LNCAP (cell line): ENCODE data around the gene MAN1A2.

Experiments used
- CTCF ChIP-seq: fragments of 450-650 bp; IDR thresholded peaks from 2 replicates; pipeline ENCODE4 v1.5.1; 2017; ENCODE audit warnings: mild to moderate bottlenecking

MAN1A2 gene

DNA sequence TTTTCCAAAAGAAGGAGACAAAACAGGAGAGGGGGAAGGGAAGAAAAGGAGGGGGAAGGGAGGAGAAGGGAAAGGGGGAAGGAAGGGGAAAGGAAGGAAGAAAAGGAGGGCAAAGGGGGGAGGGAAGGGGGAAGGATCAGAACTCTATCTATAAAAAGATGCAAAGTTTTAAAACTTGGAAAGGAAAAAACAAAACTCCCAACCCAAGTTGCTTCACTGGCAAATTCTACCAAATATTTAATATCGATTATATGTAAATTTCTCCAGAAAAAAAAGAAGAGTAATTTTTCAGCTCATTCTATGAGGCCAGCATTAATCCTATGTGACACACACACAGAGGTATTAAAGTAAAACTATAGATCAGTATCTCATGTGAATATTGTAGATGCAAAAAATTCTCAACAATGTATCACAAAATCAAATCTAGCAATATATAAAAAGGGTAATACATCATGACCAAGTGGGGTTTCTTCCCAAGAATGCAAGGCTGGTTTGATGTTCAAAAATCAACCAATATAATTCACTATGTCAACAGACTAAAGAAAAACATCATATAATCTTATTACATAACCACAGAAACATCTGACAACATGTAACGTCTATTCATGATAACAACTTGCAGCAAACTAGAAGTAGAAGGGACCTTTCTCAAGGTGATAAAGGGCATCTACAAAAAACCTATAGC lies 57.9 kb downstream of the MAN1A2 start:
- no peak for TF ChIP-seq CTCF

- TF ChIP-seq CTCF, result no peak
Measured at GRCh38 chr1:117427297-117427696, 60.0 kb downstream of the MAN1A2 start.

GRCh38 chr1:117433943-117434342 lies 66.7 kb downstream of the MAN1A2 start:
- TF ChIP-seq CTCF, result no peak

- no peak for TF ChIP-seq CTCF
Measured at GRCh38 chr1:117436513-117436912, 69.3 kb downstream of the MAN1A2 start.

- no peak for TF ChIP-seq CTCF
Measured at GRCh38 chr1:117447661-117448060, 80.4 kb downstream of the MAN1A2 start.

DNA sequence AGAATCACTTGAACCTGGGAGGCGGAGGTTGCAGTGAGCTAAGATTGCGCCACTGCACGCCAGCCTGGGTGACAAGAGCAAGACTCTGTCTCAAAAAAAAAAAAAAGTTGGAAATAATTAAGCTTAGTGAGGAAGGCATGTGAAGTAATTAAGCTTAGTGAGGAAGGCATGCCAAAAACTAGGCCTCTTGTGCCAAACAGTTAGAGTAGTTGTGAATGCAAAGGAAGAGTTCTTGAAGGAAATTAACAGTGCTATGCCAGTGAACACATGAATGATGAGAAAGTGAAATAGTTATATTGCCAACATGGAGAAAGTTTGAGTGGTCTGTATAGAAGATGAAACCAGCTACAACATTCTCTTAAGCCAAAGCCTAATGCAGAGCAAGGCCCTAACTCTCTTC lies 85.0 kb downstream of the MAN1A2 start:
- no peak for TF ChIP-seq CTCF

- no peak for TF ChIP-seq CTCF
Measured at GRCh38 chr1:117453958-117454357, 86.7 kb downstream of the MAN1A2 start.

DNA sequence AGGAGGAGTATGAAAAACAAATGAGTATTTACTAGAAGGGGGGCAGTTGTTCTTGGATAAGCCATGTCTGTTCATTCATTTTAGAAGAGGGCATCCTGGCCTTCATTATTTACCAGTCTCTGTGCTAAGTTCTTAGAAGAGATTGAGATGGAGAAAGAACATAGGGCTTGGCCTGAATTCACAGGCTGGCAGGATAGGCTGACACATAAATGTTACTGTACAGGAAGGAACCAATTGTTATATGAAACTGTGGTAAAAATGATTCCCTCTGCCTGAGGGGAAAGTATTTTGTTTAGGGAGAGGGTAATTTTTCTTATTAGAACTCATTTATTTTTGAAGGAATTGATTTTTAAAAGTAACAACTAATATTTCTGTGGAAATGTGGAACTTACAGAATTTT lies 99.5 kb downstream of the MAN1A2 start:
- no peak for TF ChIP-seq CTCF
